IMR-90 (cell line): Measurements from ENCODE around the gene NXN. TPM values are rescaled to one million over a fixed set of nuclear protein-coding genes. Genes with fewer than 3 reads are reported as not detected.

Source experiments
- ATAC-seq: fragments of 200-7000 bp; cut with Tn5 transposase; 2 replicates; pipeline ENCODE4 v1.9.1; 2020; ENCODE audit warnings: low read depth, mild to moderate bottlenecking, moderate library complexity
- BruUV-seq: library from RNA; stranded (reverse); fragments of 400-500 nt; replicated peaks from 2 replicates; lab custom pipeline; 2021; lab: Mats Ljungman, UMichigan
- CTCF ChIA-PET: fragments of 300-600 bp; formaldehyde crosslinking; extraction: SDS; loops from one replicate; lab custom pipeline; 2021; ENCODE audit warnings: antibody characterized with exemption; lab: Yijun Ruan, JAX
- POLR2A ChIA-PET: fragments of 300-600 bp; sonication (Branson Sonifier 250); formaldehyde crosslinking; loops from one replicate; lab custom pipeline; 2022; ENCODE audit warnings: antibody characterized with exemption; ENCODE audit not compliant: unreplicated experiment; lab: Charles Lee
- DNase-seq: peaks from one replicate; pipeline ENCODE4 v3.0.0; 2013
- H2AFZ ChIP-seq: replicated peaks from 2 replicates; pipeline ENCODE3; 2013; ENCODE audit warnings: low read length, mild to moderate bottlenecking; ENCODE audit not compliant: poor library complexity
- H2AK5ac ChIP-seq: 2 replicates; pipeline ENCODE4 v1.6.1; 2013; ENCODE audit warnings: low read depth, low read length, inconsistent platforms
- H2AK9ac ChIP-seq: replicated peaks from 2 replicates; pipeline ENCODE3; 2013; ENCODE audit warnings: mild to moderate bottlenecking, low read depth, low read length, moderate library complexity; ENCODE audit not compliant: poor library complexity
- H2BK120ac ChIP-seq: 2 replicates; pipeline ENCODE4 v1.6.1; 2013; ENCODE audit warnings: low read depth, low read length, inconsistent platforms
- H2BK15ac ChIP-seq: 3 replicates; pipeline ENCODE4 v1.6.1; 2013; ENCODE audit warnings: low read depth, low read length, inconsistent platforms
- H2BK20ac ChIP-seq: 2 replicates; pipeline ENCODE4 v1.6.1; 2013; ENCODE audit warnings: low read depth, mild to moderate bottlenecking, inconsistent platforms, low read length, moderate library complexity
- H2BK5ac ChIP-seq: 2 replicates; pipeline ENCODE4 v1.6.1; 2013; ENCODE audit warnings: mild to moderate bottlenecking, low read depth, low read length, inconsistent platforms; ENCODE audit not compliant: poor library complexity, severe bottlenecking
- H3K14ac ChIP-seq: replicated peaks from 2 replicates; pipeline ENCODE4 v1.6.1; 2013; ENCODE audit warnings: low read depth, low read length, inconsistent platforms
- H3K18ac ChIP-seq: 2 replicates; pipeline ENCODE4 v1.6.1; 2013; ENCODE audit warnings: low read depth, low read length, control low read depth
- H3K23ac ChIP-seq: 2 replicates; pipeline ENCODE4 v1.6.1; 2013; ENCODE audit warnings: low read depth, low read length, inconsistent platforms
- H3K27ac ChIP-seq: 2 replicates; pipeline ENCODE4 v1.5.1; 2013; ENCODE audit warnings: mild to moderate bottlenecking, control low read depth, low read length; ENCODE audit not compliant: insufficient read depth
- H3K27me3 ChIP-seq: 2 replicates; pipeline ENCODE4 v1.6.1; 2013; ENCODE audit warnings: low read length; ENCODE audit not compliant: control insufficient read depth, insufficient read depth
- H3K36me3 ChIP-seq: 2 replicates; pipeline ENCODE4 v1.6.1; 2013; ENCODE audit warnings: low read length, mixed read lengths; ENCODE audit not compliant: control insufficient read depth, insufficient read depth
- H3K4ac ChIP-seq: 2 replicates; pipeline ENCODE4 v1.6.1; 2013; ENCODE audit warnings: low read depth, low read length, inconsistent platforms
- H3K4me1 ChIP-seq: 2 replicates; pipeline ENCODE4 v1.6.1; 2013; ENCODE audit warnings: low read length, mixed read lengths; ENCODE audit not compliant: control insufficient read depth, insufficient read depth
- H3K4me2 ChIP-seq: 2 replicates; pipeline ENCODE4 v1.6.1; 2013; ENCODE audit warnings: low read depth, mild to moderate bottlenecking, control low read depth, low read length, moderate library complexity
- H3K4me3 ChIP-seq: 2 replicates; pipeline ENCODE4 v1.5.1; 2013; ENCODE audit warnings: low read depth, mild to moderate bottlenecking, control low read depth, low read length, moderate library complexity; ENCODE audit not compliant: insufficient read depth
- H3K56ac ChIP-seq: 2 replicates; pipeline ENCODE4 v1.6.1; 2013; ENCODE audit warnings: low read length, inconsistent platforms; ENCODE audit not compliant: insufficient read depth; ENCODE audit errors: extremely low read depth
- H3K79me1 ChIP-seq, 2 experiments: 2 replicates each; pipeline ENCODE4 v1.6.1; 2013; ENCODE audit warnings: low read length in 2 of 2, inconsistent platforms in 1 of 2, low read depth in 1 of 2
- H3K9ac ChIP-seq: 2 replicates; pipeline ENCODE4 v1.6.1; 2013; ENCODE audit warnings: low read depth, low read length, control low read depth
- H3K9me1 ChIP-seq: 2 replicates; pipeline ENCODE4 v1.6.1; 2013; ENCODE audit warnings: low read length, inconsistent platforms; ENCODE audit not compliant: insufficient read depth
- H3K9me3 ChIP-seq: 2 replicates; pipeline ENCODE4 v1.6.1; 2013; ENCODE audit warnings: low read length; ENCODE audit not compliant: control insufficient read depth, insufficient read depth
- H4K20me1 ChIP-seq: 2 replicates; pipeline ENCODE4 v1.6.1; 2013; ENCODE audit warnings: low read length, inconsistent platforms; ENCODE audit not compliant: insufficient read depth
- H4K5ac ChIP-seq: 2 replicates; pipeline ENCODE4 v1.6.1; 2013; ENCODE audit warnings: mild to moderate bottlenecking, low read depth, low read length, control low read depth
- H4K8ac ChIP-seq, 2 experiments: 2 replicates each; pipeline ENCODE4 v1.6.1; 2013; ENCODE audit warnings: low read depth in 2 of 2, low read length in 2 of 2, control low read depth in 1 of 2, inconsistent platforms in 1 of 2
- H4K91ac ChIP-seq: 2 replicates; pipeline ENCODE4 v1.6.1; 2013; ENCODE audit warnings: low read depth, low read length, inconsistent platforms; ENCODE audit not compliant: insufficient read depth
- CEBPB ChIP-seq: IDR thresholded peaks from 2 replicates; pipeline ENCODE4 v1.6.1; 2012; ENCODE audit warnings: low read depth, low read length, improper control_type of control experiment
- CHD1 ChIP-seq: IDR thresholded peaks from 2 replicates; pipeline ENCODE4 v1.6.1; 2012; ENCODE audit warnings: low read depth, low read length, improper control_type of control experiment
- MAFK ChIP-seq: IDR thresholded peaks from 2 replicates; pipeline ENCODE4 v1.6.1; 2012; ENCODE audit warnings: low read depth, low read length, improper control_type of control experiment
- MXI1 ChIP-seq: IDR thresholded peaks from 2 replicates; pipeline ENCODE4 v1.6.1; 2012; ENCODE audit warnings: low read depth, mild to moderate bottlenecking, low read length, moderate library complexity, borderline replicate concordance
- NFE2L2 ChIP-seq: fragments of 150-350 bp; IDR thresholded peaks from 2 replicates; pipeline ENCODE4 v1.6.1; 2016; ENCODE audit warnings: low read depth, mild to moderate bottlenecking, low read length
- RAD21 ChIP-seq: IDR thresholded peaks from 2 replicates; pipeline ENCODE4 v1.6.1; 2012; ENCODE audit warnings: low read length, improper control_type of control experiment
- RFX5 ChIP-seq: IDR thresholded peaks from 2 replicates; pipeline ENCODE4 v1.8.0; 2012; ENCODE audit warnings: low read depth, mild to moderate bottlenecking, low read length, moderate library complexity
- WGBS, 2 experiments: methylation state at CpG; one replicate each; pipeline versions ENCODE4 v1.1.5 to v1.1.7; 2013; ENCODE audit warnings: missing lambda C conversion rate in 2 of 2; ENCODE audit not compliant: insufficient read length in 1 of 2; ENCODE audit errors: extremely low coverage in 2 of 2; 5-methylcytosine and 5-hydroxymethylcytosine counted together
- dilution Hi-C: fragments of 300-500 bp; cut with HindIII; formaldehyde crosslinking; loops from one replicate; pipeline ENCODE4 v1.14.3; 2018; ENCODE audit warnings: low sequenced_read_pairs; ENCODE audit not compliant: unreplicated experiment
- in situ Hi-C: fragments of 300-500 bp; cut with MboI; formaldehyde crosslinking; loops from 3 replicates; pipeline ENCODE4 v1.14.3; 2019; ENCODE audit warnings: low sequenced_read_pairs, inconsistent platforms, mixed read lengths
- intact Hi-C: fragments of 100-400 bp; cut with micrococcal nuclease; formaldehyde crosslinking; loops from 2 replicates; pipeline ENCODE4 v1.10.0; 2022
- polyA plus RNA-seq, 3 experiments: library from polyadenylated mRNA; depleted of rRNA; stranded (reverse); fragments of >200 nt; gene quantifications; 2 replicates each; pipeline ENCODE4 v1.2.3, GENCODE V29; 2012; ENCODE audit warnings: low replicate concordance in 1 of 3
- total RNA-seq: library from RNA; depleted of rRNA; stranded (reverse); fragments of >200 nt; gene quantifications from 2 replicates; pipeline ENCODE4 v1.2.3, GENCODE V29; 2012

The NXN gene
- total and polyA plus RNA-seq, 2 of the 4 experiments (the other 2 are of a cell fraction), result 52.5 to 116 TPM

DNA sequence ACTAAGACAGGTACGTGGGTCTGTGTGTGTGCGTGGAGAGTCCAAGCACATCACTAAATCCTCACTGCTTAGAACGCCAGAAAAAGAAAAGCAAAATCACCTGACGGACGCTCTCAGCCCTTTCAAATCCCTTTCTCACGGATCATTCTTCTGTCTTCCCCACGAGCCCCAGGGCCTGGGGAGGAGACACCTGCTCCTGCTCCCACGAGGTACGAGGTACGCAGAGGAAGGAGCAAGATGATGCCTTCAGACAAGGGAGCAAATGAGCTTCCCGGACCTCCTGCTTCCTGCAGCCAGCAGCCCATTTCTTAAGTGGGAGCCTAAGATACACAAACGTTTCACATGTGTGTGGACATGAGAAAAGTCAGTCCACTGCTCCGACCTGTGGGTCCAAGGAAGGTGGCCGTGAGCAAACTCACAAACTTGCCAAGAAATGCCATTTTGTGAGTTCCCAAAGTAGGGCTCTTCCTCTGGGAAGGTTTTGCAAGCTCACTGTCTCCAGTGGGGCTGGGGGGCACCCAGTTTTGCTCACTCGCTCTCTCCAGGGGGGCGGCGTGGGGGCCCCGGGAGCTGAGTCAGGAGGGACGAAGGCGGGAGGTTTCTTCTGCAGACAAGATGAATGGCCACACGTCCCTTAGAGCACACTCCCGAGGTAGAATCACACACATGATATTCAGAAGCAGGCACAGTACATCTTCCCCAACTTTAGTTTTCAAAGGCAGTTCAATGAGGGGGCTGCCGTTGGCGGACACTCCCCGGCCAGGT, 129.3 kb downstream of the NXN start:
- Histone ChIP-seq H3K23ac (no peak overlapping the region), H3K56ac (no peak overlapping the region), H3K4me1 (peaks cover 14% of the 10 kb centered on the region), H2BK5ac (no peak overlapping the region), H3K27me3 (no peaks in the 10 kb centered on the region), H4K5ac (no peak overlapping the region), H2AFZ (peak overlapping the region; percentile 66), H3K36me3 (peaks cover 21% of the 10 kb centered on the region; the same call in 1 of the 2 replicates), H4K20me1 (peaks cover 76% of the 10 kb centered on the region), H3K4ac (no peak overlapping the region), H2BK120ac (no peak overlapping the region), H3K9me3 (no peaks in the 10 kb centered on the region), H3K18ac (no peak overlapping the region), H3K4me2 (peak overlapping the region; percentile 30), H3K27ac (no peak overlapping the region), H2AK5ac (0 out of 2 replicates have a peak overlapping the region, but pooled peaks have one; percentile 23), H3K9me1 (peaks cover 13% of the 10 kb centered on the region; the same call in 1 of the 2 replicates), H2BK15ac (no peak overlapping the region), H3K79me1 (peaks cover 17 to 64% of the 10 kb centered on the region in 2 experiments), H4K91ac (no peak overlapping the region), H3K4me3 (no peak overlapping the region), H4K8ac (no peak overlapping the region), H2AK9ac (peak overlapping the region; percentile 56), H2BK20ac (no peak overlapping the region), H3K14ac (0 out of 2 replicates have a peak overlapping the region, but pooled peaks have one; percentile 54), H3K9ac (no peak overlapping the region)
- POLR2A ChIA-PET, result no interaction called here
- intact Hi-C loops (no loop called here), dilution Hi-C loops (no loop called here), in situ Hi-C loops (no loop called here)
- no TSS peak for BruUV-seq
- TF ChIP-seq RAD21, result no peak
- TF ChIP-seq NFE2L2, result no peak
- TF ChIP-seq MAFK, result no peak
- no peak for TF ChIP-seq CEBPB
- no peak for TF ChIP-seq RFX5
- TF ChIP-seq MXI1, result no peak
- TF ChIP-seq CHD1, result no peak
- 83% methylated on average over 16 of the region's 25 CpGs; no CpG with 5 or more reads in 1 of the 2 experiments for WGBS, 2 experiments
- DNase-seq (no peak), ATAC-seq (no peak)
- CTCF ChIA-PET, result no interaction called here
